NOMO-1 treated with DMSO at 0.1 percent for 48 hours (cell line): ENCODE measurements around the gene DEFB128.
"Not testable (repeated sequence)": the region's sequence is repeated elsewhere in the genome, so short reads cannot be mapped to it uniquely, and the experiment has no call there.

Source experiments
- DNase-seq: peaks from one replicate; lab custom pipeline; 2025; ENCODE audit not compliant: unreplicated experiment; lab: John Stamatoyannopoulos, UW

Gene DEFB128

GRCh38 chr20:189611-190010 is at the start of gene DEFB128:
Gene DEFB128 (minus strand): TSS chr20:189711. CDS start chr20:189623, 88 bp downstream.
- DNase-seq: no peak

- DNase-seq: peak; percentile 71
Observed at GRCh38 chr20:237929-238328, 48.4 kb upstream of the DEFB128 start.

DNA sequence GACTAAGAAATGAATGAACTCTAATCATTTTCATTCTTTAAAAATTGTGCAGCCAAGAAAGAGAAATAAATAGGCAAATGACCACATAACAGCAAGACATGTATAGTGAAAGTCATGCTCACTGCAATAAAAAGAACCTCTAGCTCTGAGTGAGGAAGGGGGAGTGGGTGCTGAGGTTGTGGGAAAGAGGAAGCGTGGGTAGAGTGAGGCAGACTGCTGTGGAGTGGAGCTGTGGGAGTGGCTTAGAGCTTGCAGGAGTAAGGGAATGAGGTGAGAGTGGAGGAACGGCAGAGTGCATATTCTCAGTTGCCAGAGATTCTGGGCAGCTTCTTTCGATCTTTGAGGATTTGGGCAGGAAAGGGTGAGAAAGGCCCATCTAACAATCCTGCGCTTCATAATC is 48.0 kb upstream of the DEFB128 start:
- peak; percentile 68 for DNase-seq

DNA sequence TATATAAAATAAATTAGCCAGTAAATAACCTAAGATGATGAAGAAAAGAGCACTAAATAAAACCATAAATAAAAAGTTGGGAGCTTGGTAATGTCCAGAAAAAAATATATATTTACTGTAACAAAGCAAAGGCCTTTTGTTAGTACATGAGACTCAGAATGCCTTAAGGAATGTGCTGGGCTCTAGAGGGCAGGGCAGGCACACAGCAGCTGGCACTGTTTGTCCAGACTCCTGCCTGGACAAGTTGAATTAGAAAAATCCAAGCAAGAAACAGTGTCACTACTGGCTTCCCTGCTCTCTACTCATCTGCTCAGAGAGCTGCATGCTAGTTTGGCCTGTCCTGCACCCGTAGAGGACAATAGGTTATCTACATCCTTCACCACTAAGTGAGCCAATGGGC is 46.4 kb upstream of the DEFB128 start:
- DNase-seq: no peak

GRCh38 chr20:227439-228105 is 38.1 kb upstream of the DEFB128 start:
- peak; percentile 77 for DNase-seq

DNA sequence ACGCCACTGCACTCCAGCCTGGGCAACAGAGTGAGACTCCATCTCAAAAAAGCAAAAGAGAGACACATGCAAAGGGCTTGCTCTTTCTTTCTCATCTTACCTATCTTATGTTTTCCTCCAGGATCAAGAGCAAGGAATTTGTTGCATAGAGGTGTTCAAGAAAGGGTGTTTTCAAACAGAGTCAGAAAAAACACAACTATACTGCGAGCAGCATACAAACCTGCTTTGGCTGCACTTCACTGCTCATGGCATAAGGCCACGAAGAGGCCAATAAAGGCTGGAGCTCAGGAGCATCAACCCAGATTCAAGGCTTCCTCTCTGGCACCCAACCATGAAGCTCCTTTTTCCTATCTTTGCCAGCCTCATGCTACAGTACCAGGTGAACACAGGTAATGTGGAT is 37.4 kb upstream of the DEFB128 start, which contains the start of gene DEFB129:
Gene DEFB129 (plus strand): TSS at position 301 of the 400 bp plus-strand sequence. CDS start 31 bp downstream, at position 332.
- no peak for DNase-seq

- not testable (repeated sequence) for DNase-seq
Observed at GRCh38 chr20:225879-226278, 36.4 kb upstream of the DEFB128 start.

DNA sequence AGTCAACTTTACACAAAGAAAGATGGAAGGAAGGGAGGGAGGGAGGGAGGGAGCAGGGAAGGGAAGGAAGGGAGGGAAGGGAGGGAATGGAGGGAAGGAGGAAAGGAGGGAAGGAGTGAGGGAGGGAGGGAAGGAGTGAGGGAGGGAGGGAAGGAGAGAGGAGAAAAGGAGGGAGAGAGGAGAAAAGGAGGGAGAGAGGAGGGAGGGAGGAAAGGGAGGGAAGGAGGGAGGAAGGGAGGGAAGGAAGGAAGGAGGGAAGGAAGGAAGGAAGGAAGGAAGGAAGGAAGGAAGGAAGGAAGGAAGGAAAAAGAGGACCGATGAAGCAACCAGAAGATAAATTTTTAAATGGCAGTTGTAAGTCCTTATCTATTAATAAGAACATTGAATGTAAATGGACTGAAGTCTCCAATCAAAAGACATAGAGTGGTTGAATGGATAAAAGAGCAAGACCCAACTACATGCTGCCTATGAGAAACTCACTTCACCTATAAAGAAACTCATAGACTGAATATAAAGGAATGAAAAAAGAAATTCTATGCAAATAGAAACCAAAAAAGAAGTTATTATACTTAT is 31.8 kb upstream of the DEFB128 start:
- DNase-seq: no peak

GRCh38 chr20:219290-220115 is 30.0 kb upstream of the DEFB128 start:
- no peak for DNase-seq

DNA sequence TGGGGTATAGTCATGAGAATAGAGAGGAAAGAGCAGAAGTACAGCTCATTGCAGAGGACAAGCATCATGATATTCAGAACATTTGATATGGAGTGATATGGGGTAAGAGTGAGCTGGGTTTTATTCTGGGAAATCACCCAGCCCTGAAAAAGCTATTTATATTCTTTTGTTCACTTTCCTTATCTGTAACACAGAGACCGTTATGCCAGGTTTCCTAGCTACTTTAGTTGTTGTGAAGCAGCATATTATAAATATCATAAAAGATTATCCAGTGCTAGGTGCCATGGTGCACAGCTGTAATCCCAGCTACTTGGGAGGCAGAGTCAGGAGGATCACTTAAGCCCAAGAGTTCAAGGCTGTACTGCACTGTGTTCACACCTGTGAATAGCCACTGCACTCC is 27.8 kb upstream of the DEFB128 start:
- no peak for DNase-seq

- no peak for DNase-seq
Observed at GRCh38 chr20:215796-216195, 26.3 kb upstream of the DEFB128 start.

DNA sequence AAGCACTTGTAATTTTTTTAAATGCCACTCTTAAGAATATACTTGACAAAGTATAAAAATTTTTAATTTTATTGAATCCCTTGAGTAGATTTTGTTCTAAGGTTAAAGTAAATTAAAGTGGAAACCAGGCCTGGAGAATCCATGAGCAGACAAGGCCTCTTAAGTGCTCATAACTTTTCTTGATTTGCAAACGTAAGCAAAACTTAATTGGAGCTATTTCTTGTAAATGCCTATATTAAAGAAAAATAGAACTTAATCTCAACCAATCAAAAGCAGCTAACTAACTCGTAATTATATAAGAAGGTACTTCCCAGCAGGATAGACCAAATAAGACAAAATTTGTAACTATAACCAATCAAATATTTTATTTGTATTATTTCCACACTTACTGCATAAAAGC is 24.9 kb upstream of the DEFB128 start:
- no peak for DNase-seq

GRCh38 chr20:210809-211502 is 21.4 kb upstream of the DEFB128 start:
- no peak for DNase-seq

DNA sequence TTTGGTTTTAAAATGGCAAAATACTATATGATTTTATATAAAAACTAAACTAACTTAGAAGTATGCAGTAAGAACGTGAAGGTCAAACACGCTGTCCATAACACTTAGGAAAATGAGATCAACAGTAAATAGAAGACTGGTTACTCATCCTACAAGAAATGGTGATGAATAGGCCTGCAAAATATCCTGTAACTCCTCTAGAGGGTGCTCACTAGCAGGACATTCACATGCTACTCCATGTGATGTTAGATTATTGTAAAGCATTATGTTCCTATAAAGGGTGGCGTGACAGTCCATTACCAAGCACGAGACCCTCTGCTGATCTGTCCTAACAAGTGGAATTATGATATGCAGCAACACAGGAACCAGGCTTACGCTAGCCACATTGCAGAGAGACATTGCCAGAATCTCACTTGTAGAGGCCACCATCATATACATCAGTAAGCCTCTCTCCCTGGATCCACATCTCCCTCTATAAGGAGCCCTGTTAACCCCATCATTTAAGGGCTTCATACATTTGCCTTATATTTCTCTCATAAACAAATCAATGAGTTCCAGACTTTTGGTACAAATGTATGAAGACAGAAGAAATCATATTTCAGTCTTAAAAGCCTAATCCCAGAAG is 19.5 kb upstream of the DEFB128 start:
- peak; percentile 61 for DNase-seq

GRCh38 chr20:203630-204029 is 14.1 kb upstream of the DEFB128 start:
- DNase-seq: not testable (repeated sequence)

DNA sequence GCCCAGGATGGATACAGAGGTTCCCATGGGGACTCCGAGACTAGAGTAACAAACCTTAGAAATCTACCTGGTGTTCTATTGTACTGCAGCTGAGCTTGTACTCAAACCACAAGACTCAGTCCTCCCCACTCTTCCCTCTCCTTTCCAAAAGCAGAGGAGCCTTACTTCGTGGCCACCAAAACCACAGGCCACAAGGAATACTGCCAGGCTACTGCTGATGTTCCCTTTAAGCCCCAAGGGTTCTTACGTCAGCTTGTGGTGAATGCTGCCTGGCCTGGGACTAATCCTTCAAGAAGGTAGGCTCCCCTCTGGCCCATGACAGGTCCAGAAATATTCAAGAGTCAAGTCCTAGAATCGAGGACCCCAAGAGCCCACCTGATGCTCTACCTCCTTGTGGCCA is 10.5 kb upstream of the DEFB128 start:
- no peak for DNase-seq

- no peak for DNase-seq
Observed at GRCh38 chr20:198225-198624, 8.7 kb upstream of the DEFB128 start.

DNA sequence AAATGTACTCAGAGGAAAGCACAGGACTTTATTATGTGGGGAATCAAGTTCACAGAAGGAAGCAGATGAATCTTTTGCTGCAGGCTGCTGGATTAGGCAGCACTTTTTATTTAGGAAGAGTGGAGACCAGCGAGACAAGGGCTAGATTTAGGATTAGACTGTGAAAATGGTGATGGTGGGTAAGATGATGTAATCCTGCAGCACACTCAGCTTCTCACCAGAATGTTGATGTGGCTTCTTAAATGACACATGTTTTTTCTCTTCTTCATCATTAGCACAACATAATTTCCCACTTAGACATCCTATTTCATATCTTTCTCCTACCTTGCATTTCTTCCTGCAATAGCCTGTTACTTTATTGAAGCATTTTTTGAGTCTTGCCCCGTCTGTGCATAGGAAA is 1.8 kb downstream of the DEFB128 start:
- DNase-seq: no peak

- no peak for DNase-seq
Observed at GRCh38 chr20:184288-184687, 5.2 kb downstream of the DEFB128 start.

DNA sequence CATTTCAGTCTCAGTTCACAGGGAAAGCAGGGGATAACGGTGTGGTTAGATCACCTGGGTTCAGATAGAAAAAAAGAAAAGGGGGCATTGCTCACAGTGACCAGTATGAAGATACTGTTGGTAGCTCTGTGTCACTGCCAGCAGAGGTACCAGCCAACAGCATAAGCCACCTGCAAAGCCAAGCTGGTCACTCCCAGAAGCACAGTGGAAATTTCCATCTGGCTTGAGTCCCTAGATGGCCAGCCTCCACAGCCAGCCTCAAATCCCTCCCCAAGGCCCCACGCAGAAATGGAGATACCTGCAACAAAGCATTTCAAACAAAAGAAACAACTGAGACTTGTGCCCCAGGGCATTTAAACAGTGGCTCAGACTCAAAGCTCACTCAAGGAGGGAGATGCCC is 20.6 kb downstream of the DEFB128 start:
- no peak for DNase-seq

DNA sequence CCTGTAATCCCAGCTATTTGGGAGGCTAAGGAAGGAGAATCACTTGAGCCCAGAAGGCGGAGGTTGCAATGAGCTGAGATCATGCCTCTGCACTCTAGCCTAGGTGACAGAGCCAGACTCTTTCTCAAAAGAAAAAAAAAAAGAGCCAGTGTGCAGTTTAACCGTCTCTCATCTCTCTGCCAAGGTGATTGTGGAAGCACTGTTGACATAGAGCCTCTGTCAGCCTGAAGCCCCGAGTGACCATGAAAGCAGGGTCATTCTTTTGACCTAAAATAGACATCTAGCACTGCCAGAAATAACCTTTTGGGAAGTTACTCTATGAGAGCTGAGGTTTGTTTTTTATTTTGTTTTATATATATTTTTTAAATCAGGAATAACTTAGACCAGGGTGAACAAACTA is 24.9 kb downstream of the DEFB128 start:
- DNase-seq: no peak
